CD4-positive, alpha-beta T cell (primary cell): ENCODE data around the gene BBS10. TPM values are rescaled to one million over a fixed set of nuclear protein-coding genes. Genes with fewer than 3 reads are reported as not detected.

Experiments
- ATAC-seq: fragments of 200-7000 bp; cut with Tn5 transposase; one replicate; pipeline ENCODE4 v1.10.0; 2022; ENCODE audit warnings: mild to moderate bottlenecking; ENCODE audit not compliant: poor library complexity
- CTCF ChIA-PET: fragments of 350-600 bp; sonication (Branson Sonifier 250); formaldehyde crosslinking; loops from one replicate; lab custom pipeline; 2021; ENCODE audit warnings: antibody characterized with exemption, inconsistent platforms; lab: Charles Lee
- POLR2A ChIA-PET: fragments of 350-600 bp; sonication (Branson Sonifier 250); formaldehyde crosslinking; loops from one replicate; lab custom pipeline; 2021; ENCODE audit warnings: antibody characterized with exemption, inconsistent platforms; lab: Charles Lee
- DNase-seq, 14 experiments: peaks; one replicate each; pipeline ENCODE4 v3.0.0-alpha.2; 2013 to 2020; ENCODE audit warnings: mixed read lengths in 2 of 14
- H3K27ac ChIP-seq, 2 donors: one replicate each; pipeline versions ENCODE4 v1.5.1 to v1.7.0; 2013; ENCODE audit warnings: low read length in 2 of 2, low read depth in 1 of 2, mild to moderate bottlenecking in 1 of 2
- H3K27me3 ChIP-seq, 2 experiments: 1 replicate in 1 of 2; 2 replicates in 1 of 2; pipeline versions ENCODE4 v1.6.1 to v1.7.0; 2013; ENCODE audit warnings: low read length in 2 of 2, control low read depth in 1 of 2, mild to moderate bottlenecking in 1 of 2, moderate library complexity in 1 of 2; ENCODE audit not compliant: insufficient read depth in 2 of 2, control insufficient read depth in 1 of 2
- H3K36me3 ChIP-seq: one replicate; pipeline ENCODE4 v1.6.1; 2013; ENCODE audit warnings: low read length, control low read depth; ENCODE audit not compliant: insufficient read depth
- H3K4me1 ChIP-seq: one replicate; pipeline ENCODE4 v1.6.1; 2013; ENCODE audit warnings: low read length, control low read depth; ENCODE audit not compliant: insufficient read depth
- H3K4me3 ChIP-seq: one replicate; pipeline ENCODE4 v1.5.1; 2013; ENCODE audit warnings: mild to moderate bottlenecking, low read length, moderate library complexity
- H3K9me3 ChIP-seq, 2 experiments: 1 replicate in 1 of 2; 2 replicates in 1 of 2; pipeline versions ENCODE4 v1.6.1 to v1.7.0; 2013; ENCODE audit warnings: low read length in 2 of 2, mild to moderate bottlenecking in 2 of 2, control low read depth in 1 of 2, moderate library complexity in 1 of 2; ENCODE audit not compliant: control insufficient read depth in 1 of 2, insufficient read depth in 1 of 2
- H3K27ac Mint-ChIP-seq: one replicate; pipeline ENCODE4 v1.8.0; 2020; ENCODE audit warnings: mixed read lengths
- H3K27me3 Mint-ChIP-seq: one replicate; pipeline ENCODE4 v1.8.0; 2021; ENCODE audit warnings: mixed read lengths
- H3K36me3 Mint-ChIP-seq: one replicate; pipeline ENCODE4 v1.8.0; 2021; ENCODE audit warnings: low read depth, mixed read lengths
- H3K4me1 Mint-ChIP-seq: one replicate; pipeline ENCODE4 v1.8.0; 2021; ENCODE audit warnings: low read depth, mixed read lengths
- H3K4me3 Mint-ChIP-seq: one replicate; pipeline ENCODE4 v1.8.0; 2020; ENCODE audit warnings: mild to moderate bottlenecking, mixed read lengths
- H3K9me3 Mint-ChIP-seq: one replicate; pipeline ENCODE4 v1.8.0; 2020; ENCODE audit warnings: mixed read lengths
- intact Hi-C, 2 experiments: fragments of 100-400 bp; cut with DNase I in 1 of 2; cut with micrococcal nuclease in 1 of 2; formaldehyde crosslinking; loops; one replicate each; pipeline versions ENCODE4 v1.15.1 to v1.9.0; 2023 to 2025; cut with DNase I, micrococcal nuclease
- total RNA-seq, 174 experiments: library from RNA in 2 of 174; stranded (reverse) in 2 of 174; gene quantifications; one replicate each; pipeline ENCODE4 v1.2.3 and lab custom pipeline; 2021 to 2026
- TF ChIP-seq, protein P1 (sequence below): fragments of 200-600 bp; IDR thresholded peaks from one replicate; pipeline ENCODE4 v1.8.0; 2022; ENCODE audit warnings: antibody characterized with exemption, mild to moderate bottlenecking

BBS10 gene
- total RNA-seq, 2 experiments from 2014 or later = 1.4 TPM

DNA sequence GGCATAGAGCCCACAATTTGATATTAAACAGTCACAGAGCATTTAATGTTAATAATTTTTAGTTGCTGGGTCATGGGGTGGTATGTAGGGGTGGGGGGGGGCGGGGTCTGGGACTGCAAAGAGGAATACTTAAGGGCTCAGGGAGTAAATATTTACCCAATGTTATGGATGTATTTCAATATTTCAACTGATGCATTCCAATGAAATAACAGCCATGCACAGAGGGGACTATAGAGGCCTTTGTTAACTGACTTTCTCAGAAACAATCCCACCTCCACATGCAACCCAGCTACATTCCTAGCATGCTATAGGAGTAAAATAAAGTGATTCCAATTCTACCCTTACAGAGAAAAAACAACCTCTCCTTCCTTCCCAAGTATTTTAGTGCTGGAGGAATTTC, 7.9 kb upstream of the BBS10 start:
- Histone ChIP-seq H3K9me3 (no peaks in the 10 kb centered on the region), H3K4me1 (no peaks in the 10 kb centered on the region), H3K4me3 (no peak overlapping the region), H3K27ac (no peak overlapping the region), H3K27me3 (no peaks in the 10 kb centered on the region), H3K36me3 (peaks cover 48% of the 10 kb centered on the region)
- ChIA-PET POLR2A (no interaction called here), CTCF (no interaction called here)
- TF ChIP-seq, protein P1, sequence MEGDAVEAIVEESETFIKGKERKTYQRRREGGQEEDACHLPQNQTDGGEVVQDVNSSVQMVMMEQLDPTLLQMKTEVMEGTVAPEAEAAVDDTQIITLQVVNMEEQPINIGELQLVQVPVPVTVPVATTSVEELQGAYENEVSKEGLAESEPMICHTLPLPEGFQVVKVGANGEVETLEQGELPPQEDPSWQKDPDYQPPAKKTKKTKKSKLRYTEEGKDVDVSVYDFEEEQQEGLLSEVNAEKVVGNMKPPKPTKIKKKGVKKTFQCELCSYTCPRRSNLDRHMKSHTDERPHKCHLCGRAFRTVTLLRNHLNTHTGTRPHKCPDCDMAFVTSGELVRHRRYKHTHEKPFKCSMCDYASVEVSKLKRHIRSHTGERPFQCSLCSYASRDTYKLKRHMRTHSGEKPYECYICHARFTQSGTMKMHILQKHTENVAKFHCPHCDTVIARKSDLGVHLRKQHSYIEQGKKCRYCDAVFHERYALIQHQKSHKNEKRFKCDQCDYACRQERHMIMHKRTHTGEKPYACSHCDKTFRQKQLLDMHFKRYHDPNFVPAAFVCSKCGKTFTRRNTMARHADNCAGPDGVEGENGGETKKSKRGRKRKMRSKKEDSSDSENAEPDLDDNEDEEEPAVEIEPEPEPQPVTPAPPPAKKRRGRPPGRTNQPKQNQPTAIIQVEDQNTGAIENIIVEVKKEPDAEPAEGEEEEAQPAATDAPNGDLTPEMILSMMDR = no peak
- Mint-ChIP-seq H3K9me3 (no peaks in the 10 kb centered on the region), H3K27me3 (no peaks in the 10 kb centered on the region), H3K27ac (no peak overlapping the region), H3K36me3 (peaks cover 70% of the 10 kb centered on the region), H3K4me3 (no peak overlapping the region), H3K4me1 (no peaks in the 10 kb centered on the region)
- DNase-seq (no peak), ATAC-seq (no peak)
- intact Hi-C loops = loop anchor here in 1 of 2 experiments (10.0 kb wide), 1 partner anchor 971 kb away; no protein-coding TSS in a partner anchor

DNA sequence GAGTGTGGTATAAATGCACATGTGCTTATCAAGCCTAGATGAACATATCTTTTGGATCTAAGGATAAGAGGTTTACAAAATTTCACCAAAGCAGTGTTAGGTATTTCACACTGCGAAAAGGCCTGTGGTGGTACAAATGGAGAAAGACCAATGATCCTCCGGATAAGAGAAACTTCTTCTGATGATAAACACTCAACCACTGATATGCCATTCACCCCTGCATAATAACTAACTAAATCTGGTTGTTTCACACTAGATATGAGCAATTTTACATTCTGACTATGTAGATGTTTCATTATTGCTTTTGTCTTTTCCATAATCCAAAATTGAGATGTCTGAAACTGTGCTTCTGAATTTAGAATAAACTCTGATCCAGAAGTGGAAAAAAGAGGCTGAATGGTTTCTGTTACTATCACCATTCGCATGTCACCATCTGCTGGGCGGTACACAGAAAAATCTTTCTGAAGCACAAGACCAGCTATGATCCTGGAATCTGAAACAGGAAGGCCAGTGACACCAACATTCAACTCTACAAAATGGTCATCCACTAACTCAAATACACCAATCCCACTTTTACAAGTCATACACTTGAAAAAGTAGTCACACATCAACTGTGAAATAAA, 1.3 kb downstream of the BBS10 start:
- Mint-ChIP-seq H3K9me3 (no peaks in the 10 kb centered on the region), H3K27ac (peak overlapping the region; percentile 95), H3K4me3 (peak overlapping the region; percentile 96), H3K27me3 (no peaks in the 10 kb centered on the region), H3K4me1 (peaks cover 43% of the 10 kb centered on the region), H3K36me3 (peaks cover 5% of the 10 kb centered on the region)
- ATAC-seq (no peak), DNase-seq (peak in 3 of 14 experiments; percentile 4 to 18 (median 17))
- Histone ChIP-seq H3K4me1 (peaks cover 15% of the 10 kb centered on the region), H3K36me3 (no peaks in the 10 kb centered on the region), H3K4me3 (no peak overlapping the region), H3K27ac (no peak overlapping the region), H3K9me3 (no peaks in the 10 kb centered on the region), H3K27me3 (no peaks in the 10 kb centered on the region)
- TF ChIP-seq, protein P1 = no peak
- POLR2A ChIA-PET = interaction anchor here (1.0 to 2.5 kb wide), 5 partner anchors 11 to 263 kb away, joined by 3 to 15 read pairs (median 4); partner anchors contain the start of gene NAP1L1
- intact Hi-C loops = loop anchor here (5.0 kb wide), 4 partner anchors 210 to 835 kb away; partner anchors contain the start of genes KRR1 (in 2 of the 2), OSBPL8 (in 1 of the 2) and ZDHHC17 (in 1 of the 2)
- CTCF ChIA-PET = interaction anchor here (1.8 kb wide), 1 partner anchor 10 kb away, joined by 7 read pairs; no protein-coding TSS in a partner anchor

DNA sequence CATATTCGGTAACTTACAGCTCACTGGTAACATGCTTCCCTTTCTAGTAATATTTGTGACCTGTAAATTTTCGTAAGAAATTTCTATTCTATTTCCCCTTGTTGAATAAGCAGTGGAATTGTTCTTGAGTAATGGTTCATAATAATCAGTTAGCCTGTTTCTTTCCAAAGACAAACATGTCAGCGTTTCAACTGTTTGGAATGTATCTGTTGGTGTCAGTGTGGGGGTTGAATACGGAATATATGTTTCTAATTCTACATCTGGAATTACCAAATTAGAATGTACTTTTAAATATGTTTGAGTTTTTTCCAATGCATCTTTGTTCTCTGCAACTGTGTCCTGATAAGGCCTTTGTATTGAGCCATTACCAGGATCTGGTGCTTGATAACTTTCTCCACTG, 2.0 kb downstream of the BBS10 start:
- Histone ChIP-seq H3K27me3 (no peaks in the 10 kb centered on the region), H3K4me1 (peaks cover 15% of the 10 kb centered on the region), H3K36me3 (no peaks in the 10 kb centered on the region), H3K4me3 (no peak overlapping the region), H3K9me3 (no peaks in the 10 kb centered on the region), H3K27ac (no peak overlapping the region)
- peak overlapping the region; percentile 50 for H3K4me3 Mint-ChIP-seq
- peaks cover 5% of the 10 kb centered on the region for H3K36me3 Mint-ChIP-seq
- no peak for DNase-seq
- TF ChIP-seq, protein P1 = no peak
- peaks cover 43% of the 10 kb centered on the region for H3K4me1 Mint-ChIP-seq
- H3K27ac Mint-ChIP-seq = no peak overlapping the region
- intact Hi-C loops = loop anchor here (5.0 kb wide), 4 partner anchors 211 to 834 kb away; partner anchors contain the start of genes KRR1 (in 2 of the 2), OSBPL8 (in 1 of the 2) and ZDHHC17 (in 1 of the 2)
- POLR2A ChIA-PET = no interaction called here
- no peaks in the 10 kb centered on the region for H3K9me3 Mint-ChIP-seq
- H3K27me3 Mint-ChIP-seq = no peaks in the 10 kb centered on the region
- ATAC-seq = no peak
- CTCF ChIA-PET = interaction anchor here (1.0 kb wide), 1 partner anchor 955 kb away, joined by 3 read pairs; the partner anchor contains the start of gene GLIPR1L2
